Nephron progenitor cell (in vitro differentiated cells): ENCODE data around the gene SLC25A21.
"Not testable (repeated sequence)": the region's sequence is repeated elsewhere in the genome, so short reads cannot be mapped to it uniquely, and the experiment has no call there.

ENCODE experiments used
- DNase-seq: peaks from one replicate; pipeline ENCODE4 v3.0.0; 2021
- H3K27ac Mint-ChIP-seq: 2 replicates; pipeline ENCODE4 v1.8.0; 2021; ENCODE audit warnings: mild to moderate bottlenecking, moderate library complexity, mixed read lengths
- H3K27me3 Mint-ChIP-seq: 2 replicates; pipeline ENCODE4 v1.8.0; 2021; ENCODE audit warnings: mild to moderate bottlenecking, low read depth, mixed read lengths; ENCODE audit not compliant: poor library complexity
- H3K36me3 Mint-ChIP-seq: 2 replicates; pipeline ENCODE4 v1.8.0; 2021; ENCODE audit warnings: low read depth, mixed read lengths
- H3K4me1 Mint-ChIP-seq: 2 replicates; pipeline ENCODE4 v1.8.0; 2021; ENCODE audit warnings: mixed read lengths
- H3K4me3 Mint-ChIP-seq: 2 replicates; pipeline ENCODE4 v1.8.0; 2021; ENCODE audit warnings: mild to moderate bottlenecking, moderate library complexity, mixed read lengths
- H3K9me3 Mint-ChIP-seq: 2 replicates; pipeline ENCODE4 v1.8.0; 2021; ENCODE audit warnings: mild to moderate bottlenecking, moderate library complexity, mixed read lengths
- CTCF ChIP-seq: fragments of 200-600 bp; sonication (generic); IDR thresholded peaks from 2 replicates; pipeline ENCODE4 v1.5.0; 2021; ENCODE audit warnings: antibody characterized with exemption

The SLC25A21 gene

GRCh38 chr14:37172024-37172869, at the start of gene SLC25A21:
Gene SLC25A21 (minus strand): TSS chr14:37172606.
- Mint-ChIP-seq H3K27ac (peak within 1 kb of the TSS; percentile 99), H3K4me3 (peak within 1 kb of the TSS; percentile 94), H3K36me3 (no peaks in the 10 kb centered on the region), H3K27me3 (no peaks in the 10 kb centered on the region), H3K4me1 (peaks cover 33% of the 10 kb centered on the region), H3K9me3 (no peaks in the 10 kb centered on the region)
- peak; percentile 74 for DNase-seq
- TF ChIP-seq CTCF, result no peak

- Mint-ChIP-seq H3K4me3 (no peak overlapping the region), H3K9me3 (peaks cover 84% of the 10 kb centered on the region), H3K4me1 (no peaks in the 10 kb centered on the region), H3K27ac (no peak overlapping the region), H3K36me3 (peaks cover 82% of the 10 kb centered on the region), H3K27me3 (no peaks in the 10 kb centered on the region)
- DNase-seq, result no peak
- no peak for TF ChIP-seq CTCF
These were observed 48.7 kb upstream of the SLC25A21 start for GRCh38 chr14:37221073-37221472.

- Mint-ChIP-seq H3K36me3 (peaks cover 84% of the 10 kb centered on the region), H3K27me3 (no peaks in the 10 kb centered on the region), H3K4me1 (no peaks in the 10 kb centered on the region), H3K4me3 (no peak overlapping the region), H3K9me3 (peaks cover 75% of the 10 kb centered on the region), H3K27ac (no peak overlapping the region)
- no peak for DNase-seq
- no peak for TF ChIP-seq CTCF
These were observed 42.9 kb upstream of the SLC25A21 start for GRCh38 chr14:37215345-37215744.

- no peak overlapping the region for H3K4me3 Mint-ChIP-seq
- peaks cover 78% of the 10 kb centered on the region for H3K9me3 Mint-ChIP-seq
These were observed 40.6 kb upstream of the SLC25A21 start for GRCh38 chr14:37213016-37213415.

GRCh38 chr14:37210448-37210847, 38.0 kb upstream of the SLC25A21 start:
- DNase-seq, result no peak
- TF ChIP-seq CTCF, result no peak
- Mint-ChIP-seq H3K9me3 (peaks cover 79% of the 10 kb centered on the region), H3K27me3 (peaks cover 2% of the 10 kb centered on the region), H3K4me3 (no peak overlapping the region), H3K27ac (no peak overlapping the region), H3K4me1 (no peaks in the 10 kb centered on the region), H3K36me3 (peaks cover 88% of the 10 kb centered on the region)

More at GRCh38 chr14:37213016-37213415, 40.6 kb upstream of the SLC25A21 start:
- no peak for DNase-seq
- no peaks in the 10 kb centered on the region for H3K4me1 Mint-ChIP-seq
- no peak overlapping the region for H3K27ac Mint-ChIP-seq
- H3K27me3 Mint-ChIP-seq, result no peaks in the 10 kb centered on the region
- no peak for TF ChIP-seq CTCF
- H3K36me3 Mint-ChIP-seq, result peaks cover 84% of the 10 kb centered on the region

- H3K4me1 Mint-ChIP-seq, H3K27me3 Mint-ChIP-seq, H3K4me3 Mint-ChIP-seq, DNase-seq, H3K27ac Mint-ChIP-seq: not testable (repeated sequence)
- peaks cover 88% of the 10 kb centered on the region for H3K36me3 Mint-ChIP-seq
- peaks cover 81% of the 10 kb centered on the region for H3K9me3 Mint-ChIP-seq
These were observed 37.2 kb upstream of the SLC25A21 start for GRCh38 chr14:37209617-37210016.

- Mint-ChIP-seq H3K9me3 (peaks cover 67% of the 10 kb centered on the region), H3K36me3 (peaks cover 75% of the 10 kb centered on the region)
- H3K27me3 Mint-ChIP-seq, DNase-seq, H3K4me3 Mint-ChIP-seq, H3K4me1 Mint-ChIP-seq, H3K27ac Mint-ChIP-seq: not testable (repeated sequence)
These were observed 33.5 kb upstream of the SLC25A21 start for GRCh38 chr14:37205623-37206605.
